ENCODE results near the gene HSD17B10. TPM values are rescaled to one million over a fixed set of nuclear protein-coding genes. Genes with fewer than 3 reads are reported as not detected.

The HSD17B10 gene
- total and polyA plus RNA-seq, 5 donors from 2014 or later, result 54.5 to 155 (median 139) TPM

Other genes starting within 250 kb of the HSD17B10 start
- gene KDM5C, start 209.2 kb downstream of the HSD17B10 start, total RNA-seq, result 358 TPM
- 10 to 100 TPM; 22.0 to 34.8 (median 27.8) TPM for gene KDM5C, start 209.2 kb downstream of the HSD17B10 start, polyA plus RNA-seq
- gene IQSEC2, start 152.8 kb downstream of the HSD17B10 start, total RNA-seq, result 0.39 TPM
- under 1 TPM in 3 of 4 donors, not detected in 1; 0.15 to 0.42 (median 0.31) TPM for gene IQSEC2, start 152.8 kb downstream of the HSD17B10 start, polyA plus RNA-seq
- 74.9 TPM for gene SMC1A, start 11.7 kb downstream of the HSD17B10 start, total RNA-seq
- 10 to 100 TPM; 37.1 to 48.8 (median 45.7) TPM for gene SMC1A, start 11.7 kb downstream of the HSD17B10 start, polyA plus RNA-seq
- 1.8 TPM for gene RIBC1, start 11.5 kb downstream of the HSD17B10 start, total RNA-seq
- under 1 TPM in 3 of 4 donors, not detected in 1; 0.39 to 0.91 (median 0.75) TPM for gene RIBC1, start 11.5 kb downstream of the HSD17B10 start, polyA plus RNA-seq